Psoas muscle (tissue), 8 donors: Measurements from ENCODE around the gene SLC35B1. TPM values are rescaled to one million over a fixed set of nuclear protein-coding genes. Genes with fewer than 3 reads are reported as not detected.
"Not testable (repeated sequence)": the region's sequence is repeated elsewhere in the genome, so short reads cannot be mapped to it uniquely, and the experiment has no call there.

Experiments
- ATAC-seq, 4 donors: fragments of 200-7000 bp; cut with Tn5 transposase; one replicate each; pipeline ENCODE4 v1.9.1; 2020; ENCODE audit warnings: moderate library complexity in 3 of 4, mild to moderate bottlenecking in 2 of 4
- DNase-seq, 2 donors: peaks; one replicate each; pipeline ENCODE4 v3.0.0-alpha.2; 2020
- H3K27ac ChIP-seq: fragments of 200-600 bp; one replicate; pipeline ENCODE4 v1.8.0; 2022
- H3K27me3 ChIP-seq, 3 donors: fragments of 200-600 bp in 1 of 3; one replicate each; pipeline versions ENCODE4 v1.6.1 to v1.8.0; 2013 to 2022; ENCODE audit warnings: low read length in 2 of 3, mild to moderate bottlenecking in 2 of 3, moderate library complexity in 1 of 3; ENCODE audit not compliant: insufficient read depth in 3 of 3
- H3K36me3 ChIP-seq, 2 donors: fragments of 200-600 bp in 1 of 2; one replicate each; pipeline versions ENCODE4 v1.6.1 to v1.8.0; 2013 to 2022; ENCODE audit warnings: low read depth in 1 of 2, mild to moderate bottlenecking in 1 of 2, moderate library complexity in 1 of 2; ENCODE audit not compliant: insufficient read depth in 1 of 2
- H3K4me1 ChIP-seq: fragments of 200-600 bp; one replicate; pipeline ENCODE4 v1.8.0; 2022
- H3K4me3 ChIP-seq: fragments of 200-600 bp; one replicate; pipeline ENCODE4 v1.8.0; 2022; ENCODE audit warnings: mild to moderate bottlenecking
- H3K9me3 ChIP-seq: fragments of 200-600 bp; one replicate; pipeline ENCODE4 v1.8.0; 2022
- WGBS, 3 donors: extraction: QIAGEN DNeasy Blood & Tissue Kit; methylation state at CpG; one replicate each; pipeline versions ENCODE4 v1.1.6 to v1.1.7; 2013; 5-methylcytosine and 5-hydroxymethylcytosine counted together
- intact Hi-C, 2 donors: fragments of 100-400 bp; cut with DNase I; formaldehyde crosslinking; loops; one replicate each; pipeline versions ENCODE4 v1.11.0 to v1.14.2; 2022
- polyA plus RNA-seq, 3 donors: library from polyadenylated mRNA; stranded (reverse); fragments of 200-250 nt; gene quantifications; one replicate each; pipeline ENCODE4 v1.2.3, GENCODE V29; 2013
- total RNA-seq, 4 donors: library from RNA; stranded (reverse); fragmentation: NEBNext Ultra II Directional in 2 of 4; extraction: Animal tissue kit (Norgen Biotek cat#: 25700) in 2 of 4; gene quantifications; one replicate each; pipeline versions ENCODE4 v1.2.1 to v1.2.4, GENCODE V29; 2021 to 2023
- TF ChIP-seq, protein P1 (sequence below): fragments of 200-600 bp; IDR thresholded peaks from one replicate; pipeline ENCODE4 v1.8.0; 2022; ENCODE audit warnings: antibody characterized with exemption
- donor health status: healthy with polysubstance abuse.
- donor health status: DM: no; HTN: no; CAD: no; lungs with moderate emphysema.
- donor health status: Bipolar disorder and iron deficiency.
- donor health status: healthy.
- donor health status: DM: yes; HTN: yes; CAD: no.
- donor health status: DM: no; HTN: no; CAD: no.
- donor health status: DM: no; HTN: no; CAD: no.
- donor health status: DM: yes; HTN: yes; CAD: no.

SLC35B1 gene
- total and polyA plus RNA-seq, 7 donors = 39.5 to 85.7 (median 66.2) TPM

DNA sequence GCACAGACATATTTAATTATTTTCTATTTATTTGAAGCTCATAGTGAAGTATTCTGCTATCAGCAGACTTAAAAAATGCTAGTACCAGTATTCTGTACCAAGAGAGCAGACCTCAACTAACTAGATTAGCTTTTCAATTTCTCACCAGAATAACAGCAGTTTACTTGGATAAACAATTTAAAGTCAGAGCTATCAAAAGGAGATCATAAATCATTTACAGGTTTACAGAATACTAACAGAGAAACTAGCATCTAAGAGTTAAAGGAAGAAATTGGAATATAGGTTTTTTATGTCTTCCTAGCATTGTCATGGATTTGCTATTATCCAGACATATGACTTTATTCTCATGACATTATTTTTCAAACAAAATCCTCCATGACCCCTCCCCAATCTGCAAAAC lies 33.3 kb downstream of the SLC35B1 start:
- peaks cover 57% of the 10 kb centered on the region for H3K4me1 ChIP-seq
- DNase-seq = no peak
- TF ChIP-seq, protein P1, sequence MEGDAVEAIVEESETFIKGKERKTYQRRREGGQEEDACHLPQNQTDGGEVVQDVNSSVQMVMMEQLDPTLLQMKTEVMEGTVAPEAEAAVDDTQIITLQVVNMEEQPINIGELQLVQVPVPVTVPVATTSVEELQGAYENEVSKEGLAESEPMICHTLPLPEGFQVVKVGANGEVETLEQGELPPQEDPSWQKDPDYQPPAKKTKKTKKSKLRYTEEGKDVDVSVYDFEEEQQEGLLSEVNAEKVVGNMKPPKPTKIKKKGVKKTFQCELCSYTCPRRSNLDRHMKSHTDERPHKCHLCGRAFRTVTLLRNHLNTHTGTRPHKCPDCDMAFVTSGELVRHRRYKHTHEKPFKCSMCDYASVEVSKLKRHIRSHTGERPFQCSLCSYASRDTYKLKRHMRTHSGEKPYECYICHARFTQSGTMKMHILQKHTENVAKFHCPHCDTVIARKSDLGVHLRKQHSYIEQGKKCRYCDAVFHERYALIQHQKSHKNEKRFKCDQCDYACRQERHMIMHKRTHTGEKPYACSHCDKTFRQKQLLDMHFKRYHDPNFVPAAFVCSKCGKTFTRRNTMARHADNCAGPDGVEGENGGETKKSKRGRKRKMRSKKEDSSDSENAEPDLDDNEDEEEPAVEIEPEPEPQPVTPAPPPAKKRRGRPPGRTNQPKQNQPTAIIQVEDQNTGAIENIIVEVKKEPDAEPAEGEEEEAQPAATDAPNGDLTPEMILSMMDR = no peak
- ATAC-seq = no peak
- H3K36me3 ChIP-seq = peaks cover 0 to 21% of the 10 kb centered on the region in 2 donors
- H3K4me3 ChIP-seq = peak overlapping the region; percentile 6
- intact Hi-C loops = no loop called here
- H3K27me3 ChIP-seq = no peaks in the 10 kb centered on the region
- H3K9me3 ChIP-seq = no peaks in the 10 kb centered on the region
- peak overlapping the region; percentile 93 for H3K27ac ChIP-seq

DNA sequence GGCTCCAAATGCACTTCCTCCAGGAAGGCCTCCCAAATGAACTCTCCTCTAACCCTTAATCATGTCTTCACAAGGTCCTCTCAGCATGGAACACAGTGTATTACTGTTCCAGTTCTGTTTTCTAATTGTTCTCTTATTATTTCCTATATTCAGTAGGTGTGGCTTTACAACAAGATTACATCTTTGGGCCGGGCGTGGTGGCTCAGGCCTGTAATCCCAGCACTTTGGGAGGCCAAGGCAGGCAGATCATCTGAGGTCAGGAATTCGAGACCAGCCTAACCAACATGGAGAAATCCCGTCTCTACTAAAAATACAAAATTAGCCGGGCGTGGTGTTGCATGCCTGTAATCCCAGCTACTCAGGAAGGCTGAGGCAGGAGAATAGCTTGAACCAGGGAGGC lies 34.1 kb downstream of the SLC35B1 start:
- peak overlapping the region; percentile 93 for H3K27ac ChIP-seq
- H3K9me3 ChIP-seq, intact Hi-C loops, H3K27me3 ChIP-seq, DNase-seq, ATAC-seq, H3K4me3 ChIP-seq: not testable (repeated sequence)
- H3K4me1 ChIP-seq = peaks cover 59% of the 10 kb centered on the region
- 22 to 58% (median 22%) methylated on average over 6 of the region's 6 CpGs for WGBS, 3 donors
- H3K36me3 ChIP-seq = peaks cover 0 to 21% of the 10 kb centered on the region in 2 donors

DNA sequence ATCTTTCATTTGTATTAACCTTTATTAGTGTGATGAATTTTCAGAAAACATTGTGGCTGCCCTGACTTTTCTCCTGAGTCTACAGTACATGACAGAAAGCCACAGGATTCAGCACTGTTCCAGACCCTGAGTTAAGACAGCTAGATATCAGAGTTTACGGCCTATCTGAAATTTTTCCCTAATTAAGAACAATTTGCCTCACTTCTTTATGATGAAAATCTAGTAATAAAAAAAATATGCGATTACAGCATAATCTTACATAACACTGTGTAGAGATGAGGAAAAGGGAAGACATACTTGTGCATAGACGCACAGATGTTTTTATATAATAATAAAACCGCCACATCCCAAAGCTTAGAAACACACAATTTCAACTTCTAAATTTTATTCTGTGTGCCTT lies 37.1 kb downstream of the SLC35B1 start:
- H3K27ac ChIP-seq = peak overlapping the region; percentile 66
- 79 to 87% (median 85%) methylated on average over 4 of the region's 4 CpGs for WGBS, 3 donors
- no peak overlapping the region for H3K4me3 ChIP-seq
- H3K27me3 ChIP-seq = no peaks in the 10 kb centered on the region
- peaks cover 0 to 36% of the 10 kb centered on the region in 2 donors for H3K36me3 ChIP-seq
- no peak for DNase-seq
- intact Hi-C loops = no loop called here
- peak in 1 of 4 donors; percentile 39 for ATAC-seq
- TF ChIP-seq, protein P1 = no peak
- H3K4me1 ChIP-seq = peaks cover 48% of the 10 kb centered on the region
- no peaks in the 10 kb centered on the region for H3K9me3 ChIP-seq

DNA sequence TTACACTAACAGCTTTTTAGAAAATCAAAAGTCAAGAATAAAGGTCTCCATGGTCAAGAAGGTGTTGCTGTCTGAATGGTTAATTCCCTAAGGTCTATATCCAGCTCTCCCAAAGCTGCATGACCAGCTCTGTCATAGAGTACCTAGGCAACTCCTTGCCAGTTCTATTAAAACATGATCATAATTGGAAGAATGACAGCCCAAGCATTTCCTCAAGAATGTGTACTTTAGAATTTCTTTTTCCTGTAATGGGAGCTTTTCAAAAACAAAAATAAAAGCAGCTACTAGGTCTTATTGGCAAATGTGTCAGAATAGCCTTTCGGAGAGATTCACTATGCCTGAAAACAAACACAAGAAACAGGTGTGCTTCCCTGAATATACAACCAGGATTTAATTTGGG lies 37.8 kb downstream of the SLC35B1 start:
- peaks cover 0 to 30% of the 10 kb centered on the region in 2 donors for H3K36me3 ChIP-seq
- WGBS, 3 donors = 16 to 25% (median 20%) methylated on average over 1 of the region's 1 CpG
- intact Hi-C loops = no loop called here
- no peaks in the 10 kb centered on the region for H3K9me3 ChIP-seq
- peak overlapping the region; percentile 66 for H3K27ac ChIP-seq
- no peaks in the 10 kb centered on the region for H3K27me3 ChIP-seq
- DNase-seq (no peak), ATAC-seq (peak in 2 of 4 donors; percentile 53 to 57)
- peaks cover 42% of the 10 kb centered on the region for H3K4me1 ChIP-seq
- peak overlapping the region; percentile 1 for H3K4me3 ChIP-seq
- TF ChIP-seq, protein P1 = no peak

DNA sequence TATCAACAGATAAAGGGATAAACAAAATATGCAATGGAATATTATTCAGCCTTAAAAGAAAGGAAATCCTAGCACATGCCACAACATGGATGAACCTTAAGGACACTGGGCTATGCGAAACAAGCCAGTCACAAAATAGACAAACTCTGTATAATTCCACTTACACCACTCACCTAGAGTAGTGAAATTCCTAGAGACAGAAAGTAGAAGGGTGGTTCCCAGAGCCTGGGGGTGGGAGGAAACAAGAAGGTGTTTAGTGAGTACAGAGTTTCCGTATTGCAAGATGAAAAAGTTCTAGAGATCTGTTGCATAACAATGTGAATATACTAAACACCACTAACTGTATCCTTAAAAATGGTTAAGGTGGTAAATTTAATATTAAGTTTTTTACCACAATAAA lies 39.9 kb downstream of the SLC35B1 start:
- intact Hi-C loops = no loop called here
- no peak for DNase-seq
- Histone ChIP-seq H3K27ac (peak overlapping the region; percentile 10), H3K36me3 (peaks cover 0 to 16% of the 10 kb centered on the region in 2 donors), H3K9me3 (no peaks in the 10 kb centered on the region), H3K27me3 (no peaks in the 10 kb centered on the region), H3K4me3 (no peak overlapping the region), H3K4me1 (peaks cover 43% of the 10 kb centered on the region)
- 84 to 91% (median 86%) methylated on average over 2 of the region's 2 CpGs for WGBS, 3 donors
- peak in 1 of 4 donors; percentile 19 for ATAC-seq
- TF ChIP-seq, protein P1 = no peak
